DOHH2 (cell line): ENCODE data around the gene GDF2.

Source experiments
- CTCF ChIP-seq: fragments of 200-600 bp; sonication (generic); IDR thresholded peaks from one replicate; pipeline ENCODE4 v1.5.1; 2014; ENCODE audit warnings: antibody characterized with exemption, mild to moderate bottlenecking, low read depth, low read length; ENCODE audit not compliant: poor library complexity, severe bottlenecking
- EZH2phosphoT487 ChIP-seq: fragments of 200-600 bp; sonication (generic); IDR thresholded peaks from 2 replicates; pipeline ENCODE4 v1.6.1; 2017; ENCODE audit warnings: borderline replicate concordance, mild to moderate bottlenecking, antibody characterized with exemption, low read length, moderate library complexity, mixed read lengths

DNA sequence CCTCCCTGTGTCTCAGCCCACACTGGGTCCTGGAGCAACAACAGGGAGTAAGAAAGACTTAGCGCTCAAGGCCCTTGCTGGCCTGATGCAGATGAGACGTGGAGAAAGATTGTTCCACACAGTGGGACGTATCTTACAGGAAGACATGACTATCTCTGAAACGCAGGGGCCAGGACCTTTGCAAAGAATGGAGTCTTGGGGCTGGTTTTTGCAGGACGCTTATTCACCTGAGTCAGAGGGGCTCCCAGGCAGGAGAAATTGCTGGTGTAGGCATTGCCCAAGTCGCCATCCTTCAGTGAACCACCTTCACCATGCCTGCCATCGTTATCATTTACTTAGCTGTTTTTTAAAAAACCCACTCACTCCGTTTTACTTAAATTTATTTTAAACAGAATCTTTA, 34.0 kb upstream of the GDF2 start:
- TF ChIP-seq CTCF (no peak), EZH2phosphoT487 (no peak)
